Breast epithelium (tissue), 3 donors: ENCODE measurements around the gene MEIOC.

ENCODE experiments used
- CTCF ChIP-seq, 3 donors: fragments of 450-650 bp; IDR thresholded peaks; one replicate each; pipeline ENCODE4 v1.5.1; 2016 to 2017; ENCODE audit warnings: antibody characterized with exemption in 3 of 3, mild to moderate bottlenecking in 3 of 3, moderate library complexity in 3 of 3
- POLR2A ChIP-seq: fragments of 450-650 bp; IDR thresholded peaks from one replicate; pipeline ENCODE4 v1.6.1; 2016; ENCODE audit warnings: antibody characterized with exemption, mild to moderate bottlenecking, moderate library complexity
- POLR2AphosphoS5 ChIP-seq, 3 donors: sonication (generic); formaldehyde crosslinking; IDR thresholded peaks; one replicate each; pipeline ENCODE4 v1.6.1; 2017; ENCODE audit warnings: antibody characterized with exemption in 3 of 3

DNA sequence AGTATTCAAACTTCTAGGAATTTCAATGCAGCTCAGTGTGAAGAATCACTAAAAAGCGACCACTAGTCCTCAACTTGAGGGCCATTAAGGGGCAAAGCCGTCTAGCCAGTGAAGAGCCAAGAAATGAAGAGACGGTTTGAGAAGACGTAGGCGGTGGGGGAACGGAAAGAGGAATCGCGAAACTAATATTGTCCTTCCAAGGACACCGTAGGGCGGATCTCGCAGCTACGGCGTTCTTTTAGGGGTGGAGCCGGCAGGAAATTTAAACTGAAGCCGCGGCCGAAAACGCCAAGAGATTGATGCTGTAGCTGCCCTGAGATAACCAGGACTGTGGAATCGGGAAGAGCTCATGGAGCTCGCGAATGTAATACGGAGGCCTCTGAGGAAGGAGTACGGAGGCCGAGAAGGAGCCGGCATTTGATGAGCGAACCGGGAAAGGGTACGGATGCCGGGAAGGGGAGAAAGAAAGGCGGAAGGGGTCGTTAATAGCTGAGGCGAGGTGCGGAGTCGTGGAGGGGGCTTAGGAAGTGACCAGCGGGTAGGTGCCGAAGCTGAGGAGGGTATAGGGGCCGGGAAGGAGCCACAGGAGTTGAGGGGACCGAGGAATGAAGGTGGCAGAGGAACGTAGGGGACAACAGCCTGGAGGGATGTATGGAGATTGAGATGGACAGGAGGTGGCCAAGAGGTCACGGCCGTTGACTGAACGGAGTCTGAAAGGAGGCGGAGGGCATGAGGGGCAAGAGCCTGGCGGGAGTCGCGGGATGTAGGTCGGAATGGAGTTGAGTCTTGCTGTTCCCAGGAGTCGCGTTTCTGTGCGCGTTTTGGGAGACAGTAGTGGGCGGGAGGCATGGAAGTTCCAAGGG, 52.4 kb downstream of the MEIOC start, which contains the start of gene DBF4B:
- peak in 1 of 3 donors; percentile 27 for TF ChIP-seq CTCF (IDR thresholded peaks at IDR 0.05)
- TF ChIP-seq POLR2AphosphoS5 (IDR thresholded peaks at IDR 0.05) = peak; percentile 39 to 83 (median 65)
- no peak for TF ChIP-seq POLR2A
